GM18951 (cell line): Measurements from ENCODE around the gene ZNF154.

Source experiments
- POLR2A ChIP-seq: IDR thresholded peaks from 4 replicates; pipeline ENCODE4 v1.6.1; 2011; ENCODE audit warnings: mild to moderate bottlenecking; ENCODE audit not compliant: insufficient read length, insufficient read depth; ENCODE audit errors: extremely low read depth
- in situ Hi-C: fragments of 300-500 bp; cut with MboI; formaldehyde crosslinking; loops from one replicate; pipeline ENCODE4 v1.12.0; 2022; ENCODE audit warnings: low sequenced_read_pairs, mixed read lengths, inconsistent platforms; ENCODE audit not compliant: unreplicated experiment

The ZNF154 gene

GRCh38 chr19:57664269-57665127 is 44.5 kb downstream of the ZNF154 start:
- TF ChIP-seq POLR2A, result no peak
- in situ Hi-C loops, result no loop called here

GRCh38 chr19:57656346-57656745 is 52.7 kb downstream of the ZNF154 start:
- TF ChIP-seq POLR2A, result no peak

GRCh38 chr19:57655443-57655842 is 53.6 kb downstream of the ZNF154 start:
- in situ Hi-C loops, result no loop called here
- TF ChIP-seq POLR2A, result no peak

More at GRCh38 chr19:57656346-57656745, 52.7 kb downstream of the ZNF154 start:
- in situ Hi-C loops, result no loop called here

GRCh38 chr19:57653689-57654088 is 55.3 kb downstream of the ZNF154 start:
- no peak for TF ChIP-seq POLR2A
- in situ Hi-C loops, result no loop called here

- in situ Hi-C loops, result no loop called here
- no peak for TF ChIP-seq POLR2A
Measured at GRCh38 chr19:57651654-57651996, 57.4 kb downstream of the ZNF154 start.

- in situ Hi-C loops, result no loop called here
- no peak for TF ChIP-seq POLR2A
Measured at GRCh38 chr19:57648331-57649003, 60.5 kb downstream of the ZNF154 start.
